Transverse colon (tissue), 4 donors: ENCODE results near the gene GPHN. TPM values are rescaled to one million over a fixed set of nuclear protein-coding genes. Genes with fewer than 3 reads are reported as not detected.

Experiments used
- DNase-seq: peaks from one replicate; pipeline ENCODE4 v3.0.0-alpha.2; 2019
- H3K27ac ChIP-seq, 4 donors: fragments of 200-600 bp; sonication (generic); 2 replicates each; pipeline ENCODE4 v1.5.1; 2016 to 2018; ENCODE audit warnings: inconsistent platforms in 4 of 4
- H3K27me3 ChIP-seq: fragments of 200-600 bp; sonication (generic); 2 replicates; pipeline ENCODE4 v1.5.1; 2017; ENCODE audit warnings: inconsistent platforms
- H3K36me3 ChIP-seq, 4 donors: fragments of 200-600 bp; sonication (generic); 2 replicates each; pipeline ENCODE4 v1.5.1; 2017 to 2019; ENCODE audit warnings: inconsistent platforms in 4 of 4
- H3K4me1 ChIP-seq, 4 donors: fragments of 200-600 bp; sonication (generic); 2 replicates each; pipeline ENCODE4 v1.5.1; 2017 to 2020; ENCODE audit warnings: inconsistent platforms in 4 of 4
- H3K4me3 ChIP-seq, 4 donors: fragments of 200-600 bp; sonication (generic); 1 replicate in 1 of 4; 2 replicates in 3 of 4; pipeline versions ENCODE4 v1.5.1 to v1.6.1; 2017 to 2019; ENCODE audit warnings: inconsistent platforms in 4 of 4
- H3K9me3 ChIP-seq, 2 donors: fragments of 200-600 bp; sonication (generic); 2 replicates each; pipeline ENCODE4 v1.5.1; 2017 to 2019; ENCODE audit warnings: inconsistent platforms in 2 of 2
- CTCF ChIP-seq, 5 experiments: fragments of 200-600 bp in 3 of 5; fragments of 450-650 bp in 2 of 5; sonication (generic) in 3 of 5; IDR thresholded peaks; 1 replicate in 2 of 5; 2 replicates in 3 of 5; pipeline ENCODE4 v1.5.1; 2016 to 2017; ENCODE audit warnings: antibody characterized with exemption in 5 of 5, inconsistent platforms in 3 of 5, mild to moderate bottlenecking in 2 of 5, moderate library complexity in 1 of 5
- EP300 ChIP-seq: sonication (generic); formaldehyde crosslinking; IDR thresholded peaks from one replicate; pipeline ENCODE4 v1.6.1; 2017; ENCODE audit warnings: antibody characterized with exemption, low read depth
- POLR2A ChIP-seq: fragments of 450-650 bp; IDR thresholded peaks from one replicate; pipeline ENCODE4 v1.6.1; 2016; ENCODE audit warnings: antibody characterized with exemption, mild to moderate bottlenecking, moderate library complexity
- POLR2AphosphoS5 ChIP-seq, 3 donors: sonication (generic); formaldehyde crosslinking; IDR thresholded peaks; one replicate each; pipeline ENCODE4 v1.6.1; 2016; ENCODE audit warnings: antibody characterized with exemption in 3 of 3
- WGBS, 2 donors: methylation state at CpG; one replicate each; pipeline ENCODE4 v1.1.5; 2018; ENCODE audit warnings: low coverage in 1 of 2; 5-methylcytosine and 5-hydroxymethylcytosine counted together
- in situ Hi-C, 4 donors: fragments of 200-750 bp; cut with MboI; loops; one replicate each; pipeline versions ENCODE4 v1.15.0 to v1.15.1; 2017; ENCODE audit warnings: low sequenced_read_pairs in 3 of 4, low pct_ligation_motif_present in 1 of 4, low pct_unique_long_range_greater_than_20kb in 1 of 4
- intact Hi-C: fragments of 100-400 bp; cut with DNase I; formaldehyde crosslinking; loops from one replicate; pipeline ENCODE4 v1.15.1; 2023; ENCODE audit warnings: low total_unique reads
- total RNA-seq, 4 donors: library from RNA; depleted of rRNA; stranded (reverse); fragments of >200 nt; gene quantifications; one replicate each; pipeline ENCODE4 v1.1.0, GENCODE V29; 2016

The GPHN gene
- total RNA-seq, 4 donors from 2014 or later: 8.6 to 59.7 (median 23.6) TPM

- H3K36me3 ChIP-seq: no peaks in the 10 kb centered on the region
- no peaks in the 10 kb centered on the region for H3K9me3 ChIP-seq
- H3K4me1 ChIP-seq: peaks cover 0 to 4% (median 0%) of the 10 kb centered on the region in 4 donors
- no peak overlapping the region for H3K27ac ChIP-seq
- H3K27me3 ChIP-seq: no peaks in the 10 kb centered on the region
- in situ Hi-C loops: no loop called here
- no peak overlapping the region for H3K4me3 ChIP-seq
- intact Hi-C loops: no loop called here
- no peak for DNase-seq
- 85 to 88% methylated on average over 2 of the region's 2 CpGs for WGBS, 2 donors
- TF ChIP-seq CTCF (IDR thresholded peaks at IDR 0.05) (no peak), POLR2AphosphoS5 (IDR thresholded peaks at IDR 0.05) (no peak), POLR2A (no peak), EP300 (no peak)
Observed at GRCh38 chr14:67129768-67130167, 621.8 kb downstream of the GPHN start.

- H3K36me3 ChIP-seq: no peaks in the 10 kb centered on the region
- no peak overlapping the region for H3K4me3 ChIP-seq
- in situ Hi-C loops: no loop called here
- intact Hi-C loops: no loop called here
- TF ChIP-seq POLR2A (no peak), POLR2AphosphoS5 (IDR thresholded peaks at IDR 0.05) (no peak), CTCF (IDR thresholded peaks at IDR 0.05) (no peak), EP300 (no peak)
- no peak overlapping the region for H3K27ac ChIP-seq
- no peaks in the 10 kb centered on the region for H3K9me3 ChIP-seq
- no peaks in the 10 kb centered on the region for H3K27me3 ChIP-seq
- no peaks in the 10 kb centered on the region for H3K4me1 ChIP-seq
- 86 to 92% methylated on average over 1 of the region's 1 CpG for WGBS, 2 donors
- DNase-seq: no peak
Observed at GRCh38 chr14:67131691-67132090, 623.7 kb downstream of the GPHN start.

GRCh38 chr14:67133144-67133543, 625.2 kb downstream of the GPHN start:
- Histone ChIP-seq H3K36me3 (no peaks in the 10 kb centered on the region), H3K27ac (no peak overlapping the region), H3K9me3 (no peaks in the 10 kb centered on the region), H3K4me1 (no peaks in the 10 kb centered on the region), H3K4me3 (no peak overlapping the region), H3K27me3 (no peaks in the 10 kb centered on the region)
- intact Hi-C loops: no loop called here
- TF ChIP-seq POLR2A (no peak), POLR2AphosphoS5 (IDR thresholded peaks at IDR 0.05) (no peak)
- in situ Hi-C loops: no loop called here
- no peak for DNase-seq

- in situ Hi-C loops: no loop called here
- H3K4me1 ChIP-seq: no peaks in the 10 kb centered on the region
- intact Hi-C loops: no loop called here
- no peak overlapping the region for H3K4me3 ChIP-seq
- no peak for DNase-seq
- no peaks in the 10 kb centered on the region for H3K27me3 ChIP-seq
- TF ChIP-seq CTCF (IDR thresholded peaks at IDR 0.05) (no peak), POLR2AphosphoS5 (IDR thresholded peaks at IDR 0.05) (no peak), EP300 (no peak), POLR2A (no peak)
- 69 to 70% methylated on average over 3 of the region's 3 CpGs for WGBS, 2 donors
- no peaks in the 10 kb centered on the region for H3K9me3 ChIP-seq
- no peaks in the 10 kb centered on the region for H3K36me3 ChIP-seq
- no peak overlapping the region for H3K27ac ChIP-seq
Observed at GRCh38 chr14:67133595-67134441, 625.9 kb downstream of the GPHN start.
